ENCODE results near the gene FSTL4.

The FSTL4 gene

DNA sequence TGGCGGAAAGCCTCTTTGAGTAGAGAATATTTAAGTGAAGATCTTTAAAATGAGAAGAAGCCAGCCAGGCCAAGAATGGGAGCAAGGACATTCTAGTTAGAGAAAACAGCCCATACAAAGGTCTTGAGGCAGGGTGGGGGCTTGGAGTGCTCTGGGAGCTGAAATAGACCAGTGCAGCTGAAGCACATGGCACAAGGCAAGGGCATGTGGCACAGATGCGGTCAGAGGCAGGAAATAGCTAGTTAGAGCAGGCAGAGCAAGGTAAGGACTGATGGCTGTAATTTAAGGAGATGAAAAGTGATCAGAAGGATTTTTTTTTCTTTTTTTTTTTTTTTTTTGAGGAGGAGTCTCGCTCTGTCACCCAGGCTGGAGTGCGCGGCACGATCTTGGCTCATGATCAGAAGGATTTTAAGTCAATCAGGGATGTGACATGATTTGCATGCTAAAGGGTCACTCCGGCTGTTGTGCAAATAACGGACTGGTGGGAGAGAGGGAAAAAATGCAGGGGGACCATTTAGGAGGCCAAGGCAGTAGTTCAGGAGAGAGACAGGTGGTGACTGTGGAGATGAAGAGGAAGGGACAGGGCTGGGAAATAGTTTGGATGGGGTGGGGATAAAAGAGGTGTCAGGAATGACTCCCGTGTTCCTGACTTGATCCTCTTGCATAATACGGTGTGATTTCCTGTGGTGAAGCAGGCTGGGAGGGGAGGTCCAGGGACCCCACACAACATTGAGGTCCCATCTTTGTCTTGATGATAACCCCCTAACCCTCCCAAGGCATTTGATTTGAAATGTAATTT is 352.9 kb downstream of the FSTL4 start:
- no peak for DNase-seq

DNA sequence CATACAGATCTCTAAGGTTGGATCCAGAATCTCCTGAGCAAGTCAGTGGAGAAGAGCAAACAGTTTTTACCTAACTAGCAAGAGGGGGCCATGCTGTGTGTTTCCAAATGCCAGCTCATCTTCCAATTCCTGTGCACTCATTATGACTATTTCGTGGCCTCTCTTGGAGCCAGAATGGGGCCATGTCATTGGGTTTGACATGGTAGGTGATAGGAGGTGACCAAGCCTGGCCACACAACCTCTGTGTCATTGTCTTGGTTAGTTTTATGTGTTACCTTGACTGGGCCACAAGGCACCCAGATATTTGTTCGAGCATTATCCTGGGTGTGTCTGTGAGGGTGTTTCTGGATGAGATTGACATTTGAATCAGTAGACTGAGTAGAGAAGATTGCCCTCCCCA is 354.4 kb downstream of the FSTL4 start:
- no peak for DNase-seq

DNA sequence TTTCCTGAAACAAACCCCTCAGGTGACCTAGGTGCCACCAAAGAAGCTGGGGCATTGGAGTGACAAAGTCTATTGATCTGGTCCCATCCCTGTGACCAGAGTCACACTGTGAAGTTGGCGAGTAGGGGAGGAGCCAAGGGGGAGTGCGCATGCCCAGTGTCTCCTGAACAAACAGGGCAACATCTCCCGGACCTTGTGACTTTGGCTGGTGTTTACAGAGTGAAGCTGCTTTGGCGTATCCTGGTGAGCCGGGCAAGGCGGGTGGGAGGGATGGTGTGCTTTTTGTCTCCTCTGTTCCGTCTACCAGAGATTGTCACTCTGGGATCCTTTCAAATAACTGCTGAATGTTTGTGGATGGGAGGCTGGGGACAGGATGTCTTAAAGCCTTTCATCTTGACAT is 356.1 kb downstream of the FSTL4 start:
- no peak for DNase-seq

DNA sequence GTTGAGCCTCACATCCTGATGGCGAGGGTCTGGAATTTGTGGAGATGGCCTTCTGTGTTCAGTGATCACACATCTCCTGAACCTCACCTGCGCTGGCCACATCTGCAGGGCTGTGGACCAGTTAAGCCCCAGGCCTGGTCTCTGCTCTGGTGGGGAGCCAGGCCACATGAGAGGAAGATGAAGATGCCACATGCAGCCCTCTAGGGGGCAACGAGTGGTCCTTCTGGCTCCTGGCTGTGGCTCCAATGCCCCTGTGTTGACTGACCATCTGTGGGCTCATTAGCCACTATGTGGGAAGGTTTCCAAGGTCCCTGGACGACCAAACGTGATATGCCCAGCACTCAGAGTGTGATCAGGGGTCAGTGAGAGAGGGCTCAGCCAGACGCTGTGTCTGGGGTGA is 357.5 kb downstream of the FSTL4 start:
- DNase-seq = no peak

DNA sequence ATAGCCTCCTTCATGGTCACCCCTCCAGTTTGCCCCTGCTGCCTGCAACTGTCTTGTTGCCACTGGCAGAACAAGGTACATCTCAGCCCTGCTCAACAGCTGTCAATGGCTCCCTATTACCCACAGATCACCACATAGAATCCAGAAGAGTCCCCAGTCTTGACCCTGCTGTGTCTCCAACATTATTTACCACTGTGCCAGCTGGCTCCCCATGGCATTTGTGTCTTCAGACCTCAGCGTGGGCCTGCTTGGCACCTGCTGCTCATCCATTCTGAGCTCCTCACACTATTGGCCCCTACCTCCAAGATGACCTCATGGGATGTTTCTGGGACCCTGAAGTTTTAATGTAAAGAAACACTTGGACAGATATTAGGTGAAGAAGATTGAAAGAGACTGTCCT is 358.7 kb downstream of the FSTL4 start:
- no peak for DNase-seq

DNA sequence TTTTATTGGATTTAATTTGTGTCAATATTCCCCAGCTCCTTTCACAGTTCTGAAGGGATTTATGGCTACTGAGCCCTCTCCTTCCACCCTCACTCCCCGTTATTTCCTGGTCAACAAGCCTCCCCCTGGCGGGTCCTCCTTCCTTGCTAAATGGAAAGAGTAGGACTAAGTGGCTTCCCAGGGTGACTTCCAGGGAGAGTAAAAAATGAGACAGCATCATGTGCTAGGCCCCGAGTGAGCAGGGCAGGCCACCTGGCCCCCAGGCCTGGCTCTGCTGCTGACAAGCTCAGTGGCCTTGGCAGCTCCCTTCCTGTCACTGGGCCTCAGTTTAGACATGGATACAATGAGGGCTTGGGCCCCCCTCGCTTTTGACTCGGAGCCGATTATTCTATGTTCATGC is 359.3 kb downstream of the FSTL4 start:
- no peak for DNase-seq

DNA sequence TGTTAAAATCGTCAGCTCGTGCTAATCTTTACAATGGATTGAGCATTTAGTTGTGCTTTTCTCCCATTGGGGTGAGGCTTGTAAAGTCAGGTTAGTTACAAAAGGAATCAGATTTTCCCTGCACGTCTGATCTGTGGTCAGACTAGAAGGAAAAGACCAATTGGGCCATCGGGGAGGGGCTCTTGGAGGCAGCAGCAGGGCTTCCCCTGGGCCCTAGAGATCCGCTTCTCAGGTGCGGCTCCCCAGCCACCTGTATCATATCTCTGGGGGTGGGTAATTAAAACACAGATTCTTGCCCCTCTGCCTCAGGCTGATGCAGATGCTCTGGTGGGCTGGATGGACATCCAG is 360.2 kb downstream of the FSTL4 start:
- DNase-seq = no peak

DNA sequence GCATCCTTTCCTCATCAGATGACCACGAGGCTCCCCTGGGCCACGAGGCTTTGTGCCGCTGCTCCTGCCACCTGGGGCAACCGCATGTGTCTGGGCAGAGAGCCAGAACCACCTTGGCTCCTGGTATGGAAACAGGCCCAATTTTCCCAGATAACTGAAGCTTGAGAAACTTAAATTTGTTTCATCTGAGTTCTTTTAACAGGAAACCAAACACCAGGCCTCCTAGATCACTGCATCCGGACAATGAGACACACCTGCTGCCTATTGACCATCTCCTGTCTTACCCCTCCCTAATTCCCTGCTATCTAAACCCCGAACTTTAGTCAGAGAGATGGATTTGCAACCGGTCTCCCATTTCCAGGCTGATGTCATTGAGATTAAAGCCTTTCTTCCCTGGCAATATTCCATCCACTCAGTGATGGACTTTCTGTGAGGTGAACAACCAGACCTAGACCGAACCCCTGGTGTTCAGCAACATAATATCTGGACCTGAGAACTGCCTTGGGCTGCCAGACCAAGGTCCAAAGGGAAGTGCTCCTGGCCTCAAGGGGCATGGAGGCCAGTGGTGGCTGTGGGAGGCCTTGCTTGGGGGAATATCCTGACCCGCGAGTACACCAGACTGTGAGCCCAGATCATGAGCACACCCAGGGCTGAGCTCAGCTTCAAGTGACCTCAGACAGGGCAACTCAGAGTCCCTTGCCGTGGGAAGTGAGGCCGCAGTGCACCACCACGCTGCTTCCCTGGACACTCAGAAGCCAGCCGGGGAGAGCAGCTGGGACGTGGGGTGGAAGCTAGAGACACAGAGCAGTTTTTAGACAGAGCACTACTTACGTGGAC is 360.8 kb downstream of the FSTL4 start:
- DNase-seq = no peak

DNA sequence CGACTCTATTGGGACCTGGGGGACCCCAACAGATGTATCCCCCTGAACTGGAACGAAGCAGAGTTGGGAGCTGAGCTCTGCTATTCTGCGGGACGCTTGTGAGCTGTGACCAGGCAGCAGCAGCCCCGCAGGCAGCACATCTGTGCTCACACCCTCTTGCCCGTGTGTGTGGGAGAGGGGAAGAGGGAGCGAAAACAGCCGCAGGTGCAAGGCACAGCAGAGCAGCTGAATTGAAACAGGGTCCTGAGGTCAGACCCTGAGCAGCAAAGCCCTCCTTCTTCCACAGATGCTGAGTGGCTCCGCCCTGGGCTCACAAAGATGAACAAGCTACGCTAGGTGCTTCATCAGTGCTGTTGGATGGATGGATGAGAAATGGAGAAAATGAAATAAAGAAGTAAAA is 361.8 kb downstream of the FSTL4 start:
- DNase-seq = no peak

DNA sequence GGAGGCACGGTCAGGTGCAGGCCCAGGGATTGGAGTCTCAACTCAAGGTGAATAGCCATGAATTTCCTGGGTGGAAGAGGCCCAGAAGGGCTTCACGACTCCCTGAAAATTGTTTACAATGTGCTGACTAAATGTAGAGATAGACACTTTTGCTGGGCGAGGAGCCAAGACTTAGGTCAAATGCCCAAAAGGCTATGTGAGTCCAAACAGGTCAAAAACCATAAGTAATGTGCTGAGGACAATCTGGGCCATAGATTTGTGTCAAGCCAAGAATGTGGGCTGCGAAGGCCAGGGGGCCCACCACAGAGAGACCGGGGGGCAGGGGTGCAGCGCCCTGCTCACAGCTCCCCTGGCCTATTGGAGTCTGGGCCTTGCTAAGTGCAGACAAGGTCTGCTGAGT is 362.7 kb downstream of the FSTL4 start:
- DNase-seq = no peak

DNA sequence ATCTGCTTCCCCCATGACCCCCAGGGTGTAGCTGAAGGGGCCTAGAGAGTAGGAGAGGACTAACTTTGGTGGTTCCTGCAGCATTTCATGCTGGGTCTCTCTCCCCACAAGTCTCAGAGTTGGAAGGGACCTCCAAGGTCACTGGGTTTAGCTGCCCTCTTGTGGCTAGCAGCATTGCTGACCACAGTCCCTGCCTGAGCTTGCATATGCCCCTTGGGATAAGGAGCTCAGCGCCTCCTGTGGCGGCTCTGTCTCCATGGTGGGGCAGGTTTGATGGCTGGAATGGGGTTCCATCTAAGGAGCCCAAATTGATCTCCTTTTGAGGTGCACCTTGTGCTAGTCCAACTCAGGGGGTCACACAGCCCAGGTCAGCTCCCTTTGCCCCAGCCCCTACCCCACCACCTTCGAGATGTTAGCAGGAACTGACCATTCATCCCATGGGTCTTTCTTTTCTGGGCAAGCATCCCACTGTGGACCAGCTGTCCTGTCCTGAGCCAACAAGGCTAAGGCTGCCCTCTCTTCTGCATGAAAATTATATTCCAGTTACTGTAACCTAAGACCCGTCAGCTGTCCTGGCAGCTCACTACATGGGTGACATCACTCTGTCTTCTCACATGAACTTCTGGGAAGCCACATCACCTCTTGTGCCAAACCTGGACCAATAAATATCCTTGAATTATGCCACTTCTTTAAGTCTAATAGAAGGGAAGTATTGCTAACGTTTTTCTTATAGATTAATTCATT is 364.3 kb downstream of the FSTL4 start:
- no peak for DNase-seq

DNA sequence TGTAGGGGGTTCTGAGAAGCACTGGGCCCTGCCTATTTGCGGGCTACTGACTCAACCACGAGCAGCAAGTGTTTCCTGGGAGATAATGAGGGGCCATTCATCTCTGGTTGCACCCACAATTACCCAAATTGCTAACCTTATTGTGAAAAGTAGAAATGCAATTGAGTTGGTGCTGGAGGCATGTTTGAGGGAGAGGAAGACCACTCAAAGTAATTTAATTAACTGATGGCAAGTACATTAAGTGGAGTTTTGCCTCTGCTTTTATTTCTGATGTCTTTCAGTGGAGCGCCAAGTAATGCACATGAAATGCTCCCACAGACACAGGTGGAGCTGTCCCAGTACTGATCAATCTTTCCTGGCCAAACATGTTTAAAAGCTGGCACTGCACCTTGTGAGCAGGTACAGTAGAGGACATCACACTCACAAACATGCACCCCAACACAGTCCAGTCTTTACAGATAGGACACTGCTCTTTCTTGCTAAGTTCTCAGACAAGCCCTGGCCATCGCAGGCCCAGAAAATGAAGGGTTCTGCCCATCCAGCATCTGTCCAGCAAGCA is 365.1 kb downstream of the FSTL4 start:
- DNase-seq = no peak

DNA sequence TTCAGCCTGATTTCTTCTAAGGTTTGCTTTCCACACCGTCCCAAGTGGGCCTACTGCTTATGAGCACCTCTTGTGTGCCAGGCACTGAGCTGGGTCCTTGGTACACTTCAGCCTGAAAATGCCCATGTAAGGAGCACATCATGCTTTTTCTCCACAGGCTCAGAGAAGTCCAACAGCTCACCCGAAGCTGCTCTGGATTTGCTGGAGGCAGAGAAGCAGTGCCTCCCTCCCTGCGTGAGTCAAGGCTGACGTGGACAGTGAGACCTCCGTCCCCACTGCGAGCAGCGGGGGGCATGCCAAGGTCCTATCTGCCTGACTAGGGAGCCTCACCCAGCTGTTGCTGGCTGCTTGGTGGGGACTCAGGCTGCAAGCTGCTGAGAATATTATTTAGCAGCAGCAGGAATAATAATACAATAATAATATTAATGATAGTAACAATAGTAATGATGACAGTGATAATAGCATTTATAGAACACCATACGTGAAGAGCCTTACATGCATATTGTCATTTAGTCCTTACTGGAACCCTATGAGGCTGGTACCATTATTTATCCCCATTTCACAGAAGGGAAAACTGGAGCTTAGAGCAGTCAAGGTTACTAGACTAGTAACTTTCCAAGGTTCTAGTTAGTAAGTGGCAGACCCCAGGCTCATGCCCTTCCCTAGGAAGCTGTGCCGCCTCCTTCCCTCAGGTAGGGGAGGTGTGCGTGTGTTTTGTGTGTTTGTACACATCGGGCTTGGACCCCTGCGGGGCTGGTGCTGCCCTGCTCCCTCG is 365.8 kb downstream of the FSTL4 start:
- no peak for DNase-seq

DNA sequence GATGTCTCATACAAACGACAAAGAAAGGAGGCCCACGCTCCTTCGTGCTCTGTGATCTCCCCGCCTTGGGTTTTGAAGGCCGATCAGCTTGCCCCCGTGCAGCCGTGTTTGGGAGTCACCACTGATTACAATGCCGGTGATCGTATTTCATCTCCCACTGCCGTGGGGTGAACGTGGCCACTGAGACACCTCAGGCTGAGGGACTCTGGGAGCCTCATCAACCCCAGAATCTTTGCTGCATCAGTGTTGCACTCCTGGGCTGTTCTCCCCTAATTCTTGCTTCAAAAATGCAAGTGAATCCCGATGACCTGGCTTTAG is 366.3 kb downstream of the FSTL4 start:
- no peak for DNase-seq

DNA sequence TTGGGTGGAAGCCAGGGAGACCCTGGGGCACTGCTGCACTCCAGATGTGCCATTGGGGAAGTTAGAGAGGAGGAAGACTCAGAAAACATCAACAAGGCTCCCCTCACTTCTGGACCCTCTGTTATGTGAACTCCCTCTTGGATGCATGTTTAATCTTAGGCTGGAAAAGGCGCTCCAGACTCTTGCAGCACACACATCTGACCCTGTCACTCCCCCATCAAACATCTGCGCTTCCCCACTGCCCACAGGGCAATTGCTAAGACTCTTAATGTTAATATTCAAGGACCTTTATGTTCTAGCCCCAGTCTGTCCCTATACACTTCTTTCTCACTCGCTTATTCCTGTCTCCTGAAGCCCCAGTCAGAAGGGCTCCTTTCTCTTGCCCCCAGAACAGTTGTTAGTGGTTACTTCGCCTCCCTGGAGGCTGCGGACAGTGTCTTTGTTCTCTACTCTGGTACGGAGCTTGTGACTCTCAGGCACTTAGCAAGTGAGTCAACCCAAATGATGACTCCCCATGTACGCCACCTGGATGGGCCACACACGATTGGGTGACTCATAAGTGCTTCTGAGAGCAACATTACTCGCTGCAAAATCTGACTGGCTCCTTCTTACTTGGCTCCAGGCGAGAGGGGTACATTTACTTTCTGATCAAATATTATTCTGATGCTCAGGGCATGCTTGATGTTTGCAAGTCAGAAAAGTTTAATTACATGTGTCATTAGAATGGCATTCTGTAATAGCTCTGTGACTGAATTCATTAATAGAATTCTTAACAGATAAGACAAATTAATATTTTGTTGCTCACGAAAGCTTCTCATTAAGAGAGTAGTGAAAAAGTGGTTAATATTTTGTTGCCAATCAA is 366.9 kb downstream of the FSTL4 start:
- DNase-seq = no peak

DNA sequence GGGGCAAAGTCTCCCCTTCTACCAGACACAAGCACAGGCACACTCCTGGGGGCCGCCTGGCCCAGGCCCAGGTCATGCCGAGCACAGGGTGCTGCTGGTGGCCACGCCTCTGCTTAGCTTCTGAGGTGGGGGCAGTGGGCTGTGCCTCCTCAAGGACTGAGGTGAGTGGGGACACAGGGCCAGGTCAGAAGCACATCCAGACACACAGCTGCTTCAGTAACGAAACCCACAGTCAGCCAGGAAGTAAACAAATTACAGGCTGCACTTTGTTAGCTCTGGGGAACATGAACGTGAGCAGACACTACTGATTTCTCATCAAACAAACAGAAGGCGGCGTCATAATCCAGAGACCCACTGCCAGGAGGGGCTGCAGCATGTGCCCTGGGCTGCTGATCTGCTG is 368.1 kb downstream of the FSTL4 start:
- no peak for DNase-seq

DNA sequence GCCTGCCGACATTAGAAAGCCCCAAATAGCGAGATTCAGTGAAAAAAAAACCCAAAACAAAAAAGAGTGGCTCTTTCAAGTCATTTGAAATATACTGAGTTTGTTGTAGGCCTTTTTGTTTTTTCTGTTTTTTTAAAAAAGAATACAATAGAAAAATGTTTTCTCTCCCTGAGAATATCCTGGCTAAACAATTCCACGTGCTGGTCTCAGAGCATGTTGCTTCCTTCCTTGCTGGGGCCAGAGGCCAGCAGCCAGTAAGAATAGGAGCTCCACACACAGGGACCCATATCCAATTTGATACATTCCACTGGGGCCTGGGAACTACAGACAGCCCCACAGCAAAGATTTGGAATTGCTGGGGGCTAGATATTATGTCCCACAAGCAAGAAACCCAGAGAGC is 369.1 kb downstream of the FSTL4 start:
- no peak for DNase-seq

DNA sequence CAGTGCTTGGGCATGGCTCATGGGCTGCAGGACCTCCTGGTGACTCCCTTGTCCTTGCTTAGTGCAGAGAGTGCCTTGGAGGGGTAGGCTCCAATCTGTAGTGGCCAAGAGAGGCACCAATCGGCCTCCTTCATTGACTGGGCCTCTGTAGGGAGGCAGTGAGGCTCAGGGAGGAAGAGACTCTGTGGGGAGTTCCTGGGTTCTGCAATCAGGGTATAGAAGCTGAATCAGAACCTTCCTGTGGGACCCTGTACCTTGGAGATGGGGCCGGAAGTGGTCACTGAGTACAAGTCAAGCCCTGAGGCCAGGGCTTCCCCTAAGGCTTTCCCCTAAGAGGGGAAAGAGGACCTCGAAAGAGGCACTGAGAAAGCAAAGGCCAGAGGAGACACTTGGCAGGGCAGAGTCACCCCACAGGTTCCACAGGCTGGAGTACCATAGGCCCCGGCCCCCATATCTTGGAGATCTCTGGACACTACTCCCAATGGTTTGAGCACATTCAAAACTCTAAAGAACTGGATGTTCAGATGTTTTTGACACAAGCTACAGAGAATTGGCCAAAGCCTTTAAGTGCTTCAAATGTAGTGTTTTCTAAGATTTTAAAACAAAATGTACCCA is 370.0 kb downstream of the FSTL4 start:
- no peak for DNase-seq

DNA sequence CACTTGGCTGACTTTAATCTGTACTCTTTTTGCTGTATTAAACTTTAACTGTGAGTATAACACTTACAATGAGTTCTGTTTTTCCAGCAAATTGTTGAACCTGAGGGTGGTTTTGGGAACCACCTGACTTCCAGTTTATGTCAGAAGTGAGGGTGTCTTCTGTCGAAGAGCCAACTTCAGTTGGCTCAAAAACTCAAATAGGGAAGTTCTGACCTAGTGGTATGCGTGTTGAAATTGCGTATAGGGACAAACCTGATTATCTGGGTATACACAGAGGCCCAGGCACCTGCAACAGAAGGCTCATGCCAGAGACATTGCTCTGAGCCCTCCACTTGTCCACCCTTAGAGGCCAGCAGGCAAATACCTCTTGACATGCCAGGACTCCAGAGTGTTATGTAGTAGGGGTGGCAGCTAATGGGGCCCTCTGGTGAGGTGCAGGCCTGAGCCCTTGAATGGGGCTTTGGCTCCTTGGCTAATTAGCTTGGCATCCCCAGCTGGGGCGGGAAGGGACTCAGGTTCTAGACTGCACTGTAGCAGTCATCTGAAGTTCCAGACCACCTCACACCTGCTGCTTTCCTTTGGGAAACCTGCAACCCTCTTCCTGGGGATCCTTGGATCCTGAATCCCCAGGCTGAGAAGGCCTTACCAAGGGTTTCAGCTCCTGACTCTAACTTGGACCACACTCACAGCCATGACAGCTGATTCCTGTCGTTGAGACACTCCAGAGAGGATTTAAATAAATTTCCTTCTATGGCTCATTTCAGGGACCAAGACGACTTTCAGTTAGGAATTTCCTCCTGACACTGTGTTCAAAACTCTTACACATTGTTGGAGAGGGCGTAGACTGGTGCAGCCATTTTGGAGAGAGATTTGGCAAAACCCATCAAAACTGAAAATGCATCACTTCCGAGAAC is 370.9 kb downstream of the FSTL4 start:
- no peak for DNase-seq

All from right kidney (tissue), 1 donor.